Astrocyte of the cerebellum (primary cell): Measurements from ENCODE around the gene SORCS3.

ENCODE experiments used
- DNase-seq: peaks from one replicate; pipeline ENCODE4 v3.0.0-alpha.2; 2011; ENCODE audit warnings: low read depth
- H3K4me3 ChIP-seq: 2 replicates; pipeline ENCODE4 v1.5.1; 2011; ENCODE audit warnings: mild to moderate bottlenecking, low read depth, low read length, moderate library complexity
- CTCF ChIP-seq: IDR thresholded peaks from 2 replicates; pipeline ENCODE4 v1.5.1; 2012; ENCODE audit warnings: low read length, low read depth, moderate library complexity, mild to moderate bottlenecking; ENCODE audit errors: missing control alignments
- in situ Hi-C: cut with HindIII; loops from 2 replicates; pipeline ENCODE4 v1.10.0; 2017; ENCODE audit warnings: low sequenced_read_pairs

The SORCS3 gene

GRCh38 chr10:104824380-104825006, 183.4 kb downstream of the SORCS3 start:
- no peak for TF ChIP-seq CTCF
- in situ Hi-C loops: no loop called here
- no peak overlapping the region for H3K4me3 ChIP-seq
- DNase-seq: peak; percentile 41

- no peak for DNase-seq
- H3K4me3 ChIP-seq: no peak overlapping the region
- in situ Hi-C loops: no loop called here
- no peak for TF ChIP-seq CTCF
These were observed 190.2 kb downstream of the SORCS3 start for GRCh38 chr10:104831272-104831671.

GRCh38 chr10:104834580-104834979, 193.5 kb downstream of the SORCS3 start:
- no peak overlapping the region for H3K4me3 ChIP-seq
- TF ChIP-seq CTCF: no peak
- in situ Hi-C loops: no loop called here
- no peak for DNase-seq

GRCh38 chr10:104835422-104835821, 194.3 kb downstream of the SORCS3 start:
- DNase-seq: no peak
- no peak for TF ChIP-seq CTCF
- no peak overlapping the region for H3K4me3 ChIP-seq
- in situ Hi-C loops: no loop called here

GRCh38 chr10:104842704-104843103, 201.6 kb downstream of the SORCS3 start:
- no peak overlapping the region for H3K4me3 ChIP-seq
- DNase-seq: no peak
- in situ Hi-C loops: no loop called here
- no peak for TF ChIP-seq CTCF

GRCh38 chr10:104844073-104844472, 203.0 kb downstream of the SORCS3 start:
- in situ Hi-C loops: no loop called here
- TF ChIP-seq CTCF: no peak
- no peak overlapping the region for H3K4me3 ChIP-seq
- DNase-seq: no peak
